PC-9 (cell line): Measurements from ENCODE around the gene SF1. TPM values are rescaled to one million over a fixed set of nuclear protein-coding genes. Genes with fewer than 3 reads are reported as not detected.

Source experiments
- BruUV-seq: library from RNA; stranded (reverse); fragments of 400-500 nt; replicated peaks from 2 replicates; lab custom pipeline; 2021; lab: Mats Ljungman, UMichigan
- CTCF ChIA-PET: fragments of 300-600 bp; sonication (Branson Sonifier 250); formaldehyde crosslinking; loops from one replicate; lab custom pipeline; 2022; ENCODE audit warnings: antibody characterized with exemption; lab: Charles Lee
- POLR2A ChIA-PET: fragments of 300-600 bp; sonication (Branson Sonifier 250); formaldehyde crosslinking; loops from one replicate; lab custom pipeline; 2022; ENCODE audit warnings: antibody characterized with exemption; ENCODE audit not compliant: unreplicated experiment; lab: Charles Lee
- DNase-seq, 2 experiments: peaks; one replicate each; pipeline versions ENCODE4 v3.0.0 to v3.0.0-alpha.2; 2015 to 2022; ENCODE audit warnings: mixed read lengths in 1 of 2
- H2AFZ ChIP-seq: fragments of 200-600 bp; sonication (generic); 2 replicates; pipeline ENCODE4 v1.8.1; 2017; ENCODE audit warnings: antibody characterized with exemption
- H3F3A ChIP-seq: fragments of 200-600 bp; sonication (generic); 2 replicates; pipeline ENCODE4 v1.8.1; 2017; ENCODE audit warnings: antibody characterized with exemption, mild to moderate bottlenecking, low read depth; ENCODE audit not compliant: insufficient read depth
- H3K27ac ChIP-seq: fragments of 200-600 bp; sonication (generic); 2 replicates; pipeline ENCODE4 v1.6.1; 2016; ENCODE audit warnings: mixed run types
- H3K27me3 ChIP-seq: fragments of 200-600 bp; sonication (generic); 2 replicates; pipeline ENCODE4 v1.6.1; 2016; ENCODE audit warnings: low read depth, mixed run types; ENCODE audit not compliant: insufficient read depth
- H3K36me3 ChIP-seq: fragments of 200-600 bp; sonication (generic); 2 replicates; pipeline ENCODE4 v1.6.1; 2016; ENCODE audit warnings: low read depth, mixed run types
- H3K4me1 ChIP-seq: fragments of 200-600 bp; sonication (generic); replicated peaks from 2 replicates; pipeline ENCODE4 v1.6.1; 2016; ENCODE audit warnings: mixed run types; ENCODE audit not compliant: insufficient read depth
- H3K4me2 ChIP-seq: fragments of 200-600 bp; sonication (generic); 2 replicates; pipeline ENCODE4 v1.6.1; 2017; ENCODE audit warnings: mixed run types
- H3K4me3 ChIP-seq: fragments of 200-600 bp; sonication (generic); 2 replicates; pipeline ENCODE4 v1.6.1; 2016; ENCODE audit warnings: mixed run types
- H3K79me2 ChIP-seq: fragments of 200-600 bp; sonication (generic); 2 replicates; pipeline ENCODE4 v1.6.1; 2017; ENCODE audit warnings: low read depth, mixed run types
- H3K9me2 ChIP-seq: fragments of 200-600 bp; sonication (generic); 2 replicates; pipeline ENCODE4 v1.8.1; 2017; ENCODE audit warnings: mild to moderate bottlenecking; ENCODE audit not compliant: insufficient read depth
- H3K9me3 ChIP-seq: fragments of 200-600 bp; sonication (generic); 2 replicates; pipeline ENCODE4 v1.8.1; 2016; ENCODE audit warnings: low read depth; ENCODE audit not compliant: insufficient read depth
- H4K20me1 ChIP-seq: fragments of 200-600 bp; sonication (generic); 2 replicates; pipeline ENCODE4 v1.8.1; 2017; ENCODE audit not compliant: insufficient read depth
- EZH2 ChIP-seq: fragments of 200-600 bp; sonication (generic); IDR thresholded peaks from 2 replicates; pipeline ENCODE4 v1.8.0; 2017; ENCODE audit warnings: antibody characterized with exemption, low read depth
- intact Hi-C: fragments of 100-400 bp; cut with micrococcal nuclease; formaldehyde crosslinking; loops from one replicate; pipeline ENCODE4 v1.10.0; 2022; ENCODE audit not compliant: unreplicated experiment
- total RNA-seq: library from RNA; stranded (reverse); gene quantifications from 2 replicates; pipeline ENCODE4 v1.2.3, GENCODE V29; 2021
- TF ChIP-seq, protein P1 (sequence below): fragments of 200-600 bp; sonication (generic); conservative IDR thresholded peaks from 2 replicates; pipeline ENCODE4 v1.6.1; 2017; ENCODE audit warnings: mixed run types, antibody characterized with exemption, mild to moderate bottlenecking, moderate library complexity

SF1 gene
- total RNA-seq, 1 experiment from 2014 or later = 336 TPM

DNA sequence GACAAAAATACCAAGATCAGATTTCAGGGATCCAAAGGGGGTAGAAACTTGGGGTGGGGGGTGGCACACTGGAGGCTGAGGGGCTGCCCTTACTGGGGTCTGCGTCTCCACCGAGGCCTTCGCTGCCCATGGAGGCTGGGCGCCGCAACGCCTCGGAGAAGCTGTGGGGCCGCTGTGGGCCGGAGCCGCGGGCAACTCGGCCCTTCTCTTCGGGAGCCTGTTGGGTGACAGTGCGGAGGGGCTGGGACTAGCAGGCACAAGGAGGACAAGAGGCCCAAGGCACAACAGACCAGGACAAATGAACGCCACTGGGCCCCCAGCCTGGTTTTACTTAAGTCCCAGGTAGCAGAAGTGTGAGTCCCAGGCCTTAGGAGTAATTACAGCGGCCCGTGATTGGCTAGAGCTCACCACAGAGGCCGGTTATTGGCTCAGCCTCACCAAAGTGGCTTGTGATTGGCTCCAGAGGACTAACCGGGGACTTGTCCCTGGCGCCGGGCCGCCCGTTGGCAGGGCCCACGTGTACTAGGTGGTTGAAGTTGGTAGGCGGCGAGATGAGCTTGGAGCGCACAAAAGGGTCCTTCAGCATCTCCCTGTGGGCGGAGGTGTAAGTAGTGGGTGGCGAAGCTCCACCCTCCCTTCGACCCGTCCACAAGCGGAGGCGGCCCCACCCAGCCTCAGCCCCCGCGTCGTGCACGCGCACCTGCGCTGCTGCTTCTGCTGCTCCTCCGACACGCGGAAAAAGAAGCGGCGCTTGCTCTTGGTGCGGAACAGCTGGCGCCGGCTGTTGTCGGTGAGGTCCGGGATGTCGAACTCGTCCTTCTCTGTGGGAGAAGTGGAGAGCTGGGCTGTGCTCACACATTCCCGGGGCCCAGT, 48.5 kb upstream of the SF1 start:
- POLR2A ChIA-PET = interaction anchor here (0.5 to 0.6 kb wide), 2 partner anchors 8 to 795 kb away, joined by 5 to 7 read pairs; no protein-coding TSS in a partner anchor
- no peak overlapping the region for H2AFZ ChIP-seq
- no peak for DNase-seq
- BruUV-seq = no TSS peak
- no peaks in the 10 kb centered on the region for H3K27me3 ChIP-seq
- H3K4me3 ChIP-seq = no peak overlapping the region
- TF ChIP-seq EZH2 = no peak
- TF ChIP-seq, protein P1, sequence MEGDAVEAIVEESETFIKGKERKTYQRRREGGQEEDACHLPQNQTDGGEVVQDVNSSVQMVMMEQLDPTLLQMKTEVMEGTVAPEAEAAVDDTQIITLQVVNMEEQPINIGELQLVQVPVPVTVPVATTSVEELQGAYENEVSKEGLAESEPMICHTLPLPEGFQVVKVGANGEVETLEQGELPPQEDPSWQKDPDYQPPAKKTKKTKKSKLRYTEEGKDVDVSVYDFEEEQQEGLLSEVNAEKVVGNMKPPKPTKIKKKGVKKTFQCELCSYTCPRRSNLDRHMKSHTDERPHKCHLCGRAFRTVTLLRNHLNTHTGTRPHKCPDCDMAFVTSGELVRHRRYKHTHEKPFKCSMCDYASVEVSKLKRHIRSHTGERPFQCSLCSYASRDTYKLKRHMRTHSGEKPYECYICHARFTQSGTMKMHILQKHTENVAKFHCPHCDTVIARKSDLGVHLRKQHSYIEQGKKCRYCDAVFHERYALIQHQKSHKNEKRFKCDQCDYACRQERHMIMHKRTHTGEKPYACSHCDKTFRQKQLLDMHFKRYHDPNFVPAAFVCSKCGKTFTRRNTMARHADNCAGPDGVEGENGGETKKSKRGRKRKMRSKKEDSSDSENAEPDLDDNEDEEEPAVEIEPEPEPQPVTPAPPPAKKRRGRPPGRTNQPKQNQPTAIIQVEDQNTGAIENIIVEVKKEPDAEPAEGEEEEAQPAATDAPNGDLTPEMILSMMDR = no peak
- intact Hi-C loops = no loop called here
- CTCF ChIA-PET = no interaction called here
- H3K27ac ChIP-seq = no peak overlapping the region
- no peaks in the 10 kb centered on the region for H3K9me2 ChIP-seq
- no peak overlapping the region for H3K4me2 ChIP-seq
- no peaks in the 10 kb centered on the region for H4K20me1 ChIP-seq
- no peaks in the 10 kb centered on the region for H3F3A ChIP-seq
- H3K9me3 ChIP-seq = no peaks in the 10 kb centered on the region
- no peaks in the 10 kb centered on the region for H3K79me2 ChIP-seq
- 0 out of 2 replicates have a peak, but pooled peaks cover 5% of the 10 kb centered on the region for H3K36me3 ChIP-seq
- H3K4me1 ChIP-seq = no peaks in the 10 kb centered on the region

DNA sequence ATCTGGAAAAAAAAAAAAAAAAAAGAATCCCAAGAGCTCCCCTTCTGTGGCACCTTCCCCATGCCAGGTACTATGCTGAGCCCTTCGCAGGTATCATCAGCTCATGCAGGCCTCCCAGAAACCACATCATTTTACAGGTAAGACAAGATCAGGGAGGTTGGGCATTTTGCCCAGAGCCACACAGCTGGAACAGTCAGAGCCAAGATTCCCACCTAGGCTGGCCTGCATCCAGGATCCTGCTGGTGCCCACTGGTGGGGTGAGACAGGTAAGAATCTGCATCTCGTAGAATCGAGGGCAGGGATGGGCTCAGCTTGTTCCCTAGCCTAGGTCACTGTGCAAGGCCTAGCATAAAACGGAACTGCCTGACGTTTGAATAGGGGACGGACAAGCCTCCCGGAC, 47.7 kb upstream of the SF1 start:
- Histone ChIP-seq H3K4me3 (no peak overlapping the region), H3K27ac (no peak overlapping the region), H3K79me2 (no peaks in the 10 kb centered on the region), H3K36me3 (0 out of 2 replicates have a peak, but pooled peaks cover 5% of the 10 kb centered on the region), H3K27me3 (no peaks in the 10 kb centered on the region), H3K4me2 (no peak overlapping the region), H4K20me1 (no peaks in the 10 kb centered on the region), H3K4me1 (no peaks in the 10 kb centered on the region), H3K9me3 (no peaks in the 10 kb centered on the region), H2AFZ (no peak overlapping the region), H3F3A (peaks cover 1% of the 10 kb centered on the region; the same call in 1 of the 2 replicates), H3K9me2 (no peaks in the 10 kb centered on the region)
- TF ChIP-seq, protein P1 = no peak
- no peak for TF ChIP-seq EZH2
- DNase-seq = no peak
- no TSS peak for BruUV-seq
- ChIA-PET CTCF (interaction anchor here (0.8 kb wide), 1 partner anchor 22 kb away, joined by 3 read pairs; no protein-coding TSS in a partner anchor), POLR2A (interaction anchor here (0.6 kb wide), 1 partner anchor 795 kb away, joined by 5 read pairs; no protein-coding TSS in a partner anchor)
- intact Hi-C loops = no loop called here

DNA sequence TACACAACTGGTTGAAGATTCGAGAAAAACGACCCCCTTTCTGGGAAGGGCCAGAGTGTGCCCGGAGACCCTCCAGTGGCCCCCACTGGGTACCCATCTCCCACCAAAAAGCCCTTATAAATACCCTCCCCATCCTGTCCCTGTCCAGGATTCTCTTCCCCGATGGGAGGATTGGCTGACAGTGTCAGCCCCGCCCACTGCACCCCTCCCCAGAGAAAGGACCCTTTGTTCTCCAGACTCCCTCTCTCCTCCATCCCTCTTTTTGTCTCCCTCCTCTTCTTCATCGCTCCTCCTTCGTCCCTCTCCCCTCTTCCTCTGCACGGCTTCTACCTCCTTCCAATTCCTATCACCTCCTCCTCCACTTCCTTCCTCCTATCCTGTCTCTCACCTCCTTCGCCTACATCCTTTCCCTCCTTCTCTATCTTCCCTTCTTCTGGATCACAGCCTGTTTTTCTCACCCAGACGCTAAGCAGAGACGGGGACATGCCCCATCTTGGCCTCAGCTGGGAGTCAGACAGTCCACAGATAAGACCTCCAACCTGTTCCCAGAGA, 45.3 kb upstream of the SF1 start:
- no peak for DNase-seq
- Histone ChIP-seq H3K27me3 (no peaks in the 10 kb centered on the region), H3K79me2 (no peaks in the 10 kb centered on the region), H3F3A (peaks cover 3% of the 10 kb centered on the region; the same call in 1 of the 2 replicates), H3K27ac (no peak overlapping the region), H3K9me2 (no peaks in the 10 kb centered on the region), H3K9me3 (no peaks in the 10 kb centered on the region), H2AFZ (no peak overlapping the region), H3K36me3 (no peaks in the 10 kb centered on the region), H3K4me1 (no peaks in the 10 kb centered on the region), H3K4me3 (no peak overlapping the region), H3K4me2 (no peak overlapping the region), H4K20me1 (no peaks in the 10 kb centered on the region)
- TF ChIP-seq, protein P1 = no peak
- intact Hi-C loops = no loop called here
- CTCF ChIA-PET = no interaction called here
- BruUV-seq = no TSS peak
- POLR2A ChIA-PET = no interaction called here
